ENCODE measurements around the gene CRB2. TPM values are rescaled to one million over a fixed set of nuclear protein-coding genes. Genes with fewer than 3 reads are reported as not detected.

The CRB2 gene
- total RNA-seq, 1 experiment from 2014 or later: 0.07 TPM

- Histone ChIP-seq H3K79me2 (ENCODE audit: insufficient read depth, low read length) (no peaks in the 10 kb centered on the region), H3K4me3 (replicated peaks in 1 of 2; ENCODE audit: low read depth in 1 of 2, low read length in 2 of 2) (no peak overlapping the region), H3K27me3 (ENCODE audit: insufficient read depth, low read length) (no peaks in the 10 kb centered on the region), H3K9me3 (ENCODE audit: control insufficient read depth in 1 of 2, insufficient read depth in 1 of 2, low read depth in 1 of 2, low read length in 2 of 2) (no peaks in the 10 kb centered on the region), H4K20me1 (ENCODE audit: insufficient read depth) (no peaks in the 10 kb centered on the region), H3K4me2 (ENCODE audit: low read length) (no peak overlapping the region), H3K9me2 (ENCODE audit: insufficient read depth) (no peaks in the 10 kb centered on the region), H3K36me3 (ENCODE audit: control insufficient read depth in 1 of 2, insufficient read depth in 2 of 2, low read length in 2 of 2) (no peaks in the 10 kb centered on the region), H3K4me1 (ENCODE audit: control insufficient read depth in 1 of 2, insufficient read depth in 2 of 2, low read length in 2 of 2) (peaks cover 0 to 12% of the 10 kb centered on the region in 2 experiments; a peak in 2 of 4 replicates), H3K27ac (ENCODE audit: low read depth, low read length) (no peak overlapping the region), H3K9ac (ENCODE audit: low read length) (no peak overlapping the region), H2AFZ (ENCODE audit: low read depth, low read length, poor library complexity, severe bottlenecking) (no peak overlapping the region)
- intact Hi-C loops (cut with micrococcal nuclease): no loop called here
- ChIA-PET POLR2A (no interaction called here), CTCF (no interaction called here), RAD21 (ENCODE audit: low non-redundant PET in 1 of 2, low total read pairs in 2 of 2, uncharacterized antibody in 2 of 2, unreplicated experiment in 2 of 2) (no interaction called here)
- DNase-seq (ENCODE audit: low read depth, low spot score) (no peak), ATAC-seq (no peak)
- TF ChIP-seq EZH2phosphoT487 (IDR thresholded peaks at IDR 0.05; ENCODE audit: borderline replicate concordance): no peak
- no peak for TF ChIP-seq TCF7L2 (IDR thresholded peaks at IDR 0.05; ENCODE audit: borderline replicate concordance, extremely low read depth, insufficient read depth, insufficient read length)
- TF ChIP-seq, protein P1, sequence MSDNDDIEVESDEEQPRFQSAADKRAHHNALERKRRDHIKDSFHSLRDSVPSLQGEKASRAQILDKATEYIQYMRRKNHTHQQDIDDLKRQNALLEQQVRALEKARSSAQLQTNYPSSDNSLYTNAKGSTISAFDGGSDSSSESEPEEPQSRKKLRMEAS (IDR thresholded peaks at IDR 0.05): no peak
- no peak for TF ChIP-seq CTCF (IDR thresholded peaks at IDR 0.05 in 2 of 3, conservative IDR thresholded peaks at IDR 0.05 in 1 of 3; ENCODE audit: borderline replicate concordance in 1 of 3, insufficient read depth in 1 of 3, low read depth in 2 of 3, low read length in 2 of 3)
- no peak for TF ChIP-seq JUND (IDR thresholded peaks at IDR 0.05)
- no peak for TF ChIP-seq CEBPB (IDR thresholded peaks at IDR 0.05; ENCODE audit: low read depth)
- no peak for TF ChIP-seq EZH2 (IDR thresholded peaks at IDR 0.05)
- no peak for TF ChIP-seq RAD21 (IDR thresholded peaks at IDR 0.05; ENCODE audit: low read depth)
- no peak for TF ChIP-seq ELF1 (IDR thresholded peaks at IDR 0.05; ENCODE audit: borderline replicate concordance, low read depth)
- no peak for TF ChIP-seq EGR1 (IDR thresholded peaks at IDR 0.05; ENCODE audit: low read depth)
- no peak for TF ChIP-seq SP1 (IDR thresholded peaks at IDR 0.05; ENCODE audit: low read depth)
- no peak for TF ChIP-seq POLR2A (IDR thresholded peaks at IDR 0.05; ENCODE audit: borderline replicate concordance, extremely low read depth, insufficient read depth, insufficient read length)
- no peak for TF ChIP-seq ZFX (IDR thresholded peaks at IDR 0.05)
- TF ChIP-seq CBX3 (IDR thresholded peaks at IDR 0.05; ENCODE audit: low read depth): no peak
- TF ChIP-seq SRF (IDR thresholded peaks at IDR 0.05; ENCODE audit: low read depth): no peak
- no peak for TF ChIP-seq FOSL1 (IDR thresholded peaks at IDR 0.05; ENCODE audit: low read depth)
- TF ChIP-seq ATF3 (IDR thresholded peaks at IDR 0.05): no peak
- no peak for TF ChIP-seq POLR2AphosphoS5 (IDR thresholded peaks at IDR 0.05; ENCODE audit: low read depth, low read length)
- TF ChIP-seq, protein P2, sequence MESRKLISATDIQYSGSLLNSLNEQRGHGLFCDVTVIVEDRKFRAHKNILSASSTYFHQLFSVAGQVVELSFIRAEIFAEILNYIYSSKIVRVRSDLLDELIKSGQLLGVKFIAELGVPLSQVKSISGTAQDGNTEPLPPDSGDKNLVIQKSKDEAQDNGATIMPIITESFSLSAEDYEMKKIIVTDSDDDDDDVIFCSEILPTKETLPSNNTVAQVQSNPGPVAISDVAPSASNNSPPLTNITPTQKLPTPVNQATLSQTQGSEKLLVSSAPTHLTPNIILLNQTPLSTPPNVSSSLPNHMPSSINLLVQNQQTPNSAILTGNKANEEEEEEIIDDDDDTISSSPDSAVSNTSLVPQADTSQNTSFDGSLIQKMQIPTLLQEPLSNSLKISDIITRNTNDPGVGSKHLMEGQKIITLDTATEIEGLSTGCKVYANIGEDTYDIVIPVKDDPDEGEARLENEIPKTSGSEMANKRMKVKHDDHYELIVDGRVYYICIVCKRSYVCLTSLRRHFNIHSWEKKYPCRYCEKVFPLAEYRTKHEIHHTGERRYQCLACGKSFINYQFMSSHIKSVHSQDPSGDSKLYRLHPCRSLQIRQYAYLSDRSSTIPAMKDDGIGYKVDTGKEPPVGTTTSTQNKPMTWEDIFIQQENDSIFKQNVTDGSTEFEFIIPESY (IDR thresholded peaks at IDR 0.05; ENCODE audit: extremely low read depth, insufficient replicate concordance, low read length): no peak
- BruUV-seq (replicated peaks): no TSS peak
Measured at GRCh38 chr9:123314617-123315016, 41.4 kb upstream of the CRB2 start.
